Naive thymus-derived CD8-positive, alpha-beta T cell (primary cell): ENCODE measurements around the gene OXCT2. TPM values are rescaled to one million over a fixed set of nuclear protein-coding genes. Genes with fewer than 3 reads are reported as not detected.
"Not testable (repeated sequence)": the region's sequence is repeated elsewhere in the genome, so short reads cannot be mapped to it uniquely, and the experiment has no call there.

Source experiments
- ATAC-seq, 2 donors: fragments of 150-1000 bp; cut with Tn5 transposase in 1 of 2; sonication (Bioruptor Pico), chemical (Tn5 transposase) in 1 of 2; 1 replicate in 1 of 2; 2 replicates in 1 of 2; pipeline ENCODE4 v1.10.0; 2021; ENCODE audit warnings: mild to moderate bottlenecking in 2 of 2, moderate library complexity in 2 of 2
- POLR2A ChIA-PET: fragments of 350-600 bp; sonication (Branson Sonifier 250); formaldehyde crosslinking; loops from one replicate; lab custom pipeline; 2021; ENCODE audit warnings: antibody characterized with exemption; lab: Charles Lee
- DNase-seq, 10 donors: peaks; one replicate each; pipeline versions ENCODE4 v3.0.0 to v3.0.0-alpha.2; 2020 to 2022
- H3K27ac Mint-ChIP-seq, 10 donors: one replicate each; pipeline ENCODE4 v1.8.0; 2020 to 2022; ENCODE audit warnings: mild to moderate bottlenecking in 10 of 10, mixed read lengths in 10 of 10, moderate library complexity in 4 of 10, inconsistent platforms in 1 of 10
- H3K27me3 Mint-ChIP-seq, 5 donors: one replicate each; pipeline ENCODE4 v1.8.0; 2021 to 2022; ENCODE audit warnings: mixed read lengths in 5 of 5
- H3K36me3 Mint-ChIP-seq, 3 donors: one replicate each; pipeline ENCODE4 v1.8.0; 2020 to 2022; ENCODE audit warnings: mixed read lengths in 3 of 3, mild to moderate bottlenecking in 2 of 3, inconsistent platforms in 1 of 3
- H3K4me1 Mint-ChIP-seq, 4 donors: one replicate each; pipeline ENCODE4 v1.8.0; 2021 to 2022; ENCODE audit warnings: mixed read lengths in 4 of 4
- H3K4me3 Mint-ChIP-seq, 10 donors: one replicate each; pipeline ENCODE4 v1.8.0; 2020 to 2022; ENCODE audit warnings: mild to moderate bottlenecking in 10 of 10, mixed read lengths in 10 of 10, moderate library complexity in 6 of 10, inconsistent platforms in 1 of 10
- H3K9me3 Mint-ChIP-seq, 9 donors: one replicate each; pipeline ENCODE4 v1.8.0; 2020 to 2022; ENCODE audit warnings: mixed read lengths in 9 of 9, mild to moderate bottlenecking in 3 of 9, inconsistent platforms in 1 of 9, moderate library complexity in 1 of 9
- polyA plus RNA-seq, 3 donors: library from polyadenylated mRNA; unstranded; fragments of 300-500 nt; fragmentation: Illumina TruSeq; gene quantifications; one replicate each; pipeline ENCODE4 v1.2.3, GENCODE V29; 2021
- total RNA-seq, 8 experiments: library from RNA in 2 of 8; stranded (reverse) in 2 of 8; gene quantifications; one replicate each; pipeline ENCODE4 v1.2.3 and lab custom pipeline; 2021 to 2026

Gene OXCT2
- total and polyA plus RNA-seq, 5 experiments from 2014 or later = not detected

DNA sequence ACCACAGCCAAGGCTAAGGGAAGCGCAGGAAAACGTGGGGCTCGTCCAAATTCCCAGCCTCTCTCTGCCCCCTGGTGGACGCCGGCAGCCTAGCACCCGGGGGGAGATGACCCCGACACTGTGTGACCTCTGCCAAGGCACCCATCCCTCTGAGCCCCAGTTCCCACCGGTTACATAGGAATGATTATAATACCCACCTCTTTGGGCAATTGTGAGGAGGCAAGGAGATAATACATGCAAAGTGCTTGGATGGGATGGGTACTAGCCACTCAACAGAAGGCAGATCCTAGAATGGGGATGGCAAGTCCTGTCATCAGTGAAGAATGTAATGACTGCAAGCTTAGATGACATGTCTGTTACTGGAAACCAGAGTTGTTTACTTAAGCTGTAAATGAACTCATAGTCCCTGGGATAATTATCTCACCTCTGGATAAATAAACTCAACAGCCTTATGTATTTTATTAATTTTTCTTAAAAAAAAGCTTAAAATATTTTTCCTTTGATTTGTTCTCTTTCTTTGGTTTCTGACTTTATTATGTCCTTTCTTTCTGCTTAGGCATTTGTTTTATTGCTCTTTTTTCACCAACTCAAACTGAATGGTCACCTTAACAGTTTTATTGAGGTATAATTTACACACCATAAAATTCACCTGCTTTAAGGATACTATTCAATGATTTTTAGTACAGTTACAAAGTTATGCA is 28.8 kb upstream of the OXCT2 start:
- H3K36me3 Mint-ChIP-seq = peaks cover 2 to 4% (median 3%) of the 10 kb centered on the region in 3 donors
- DNase-seq (peak in 9 of 10 donors; percentile 27 to 78 (median 55)), ATAC-seq (peak; percentile 65 to 69)
- no peaks in the 10 kb centered on the region for H3K27me3 Mint-ChIP-seq
- H3K4me1 Mint-ChIP-seq = peaks cover 0 to 13% (median 8%) of the 10 kb centered on the region in 4 donors
- peak overlapping the region in 9 of 10 donors; percentile 57 to 85 (median 76) for H3K4me3 Mint-ChIP-seq
- H3K9me3 Mint-ChIP-seq = peaks cover 0 to 4% (median 2%) of the 10 kb centered on the region in 9 donors
- H3K27ac Mint-ChIP-seq = peak overlapping the region in 9 of 10 donors; percentile 51 to 94 (median 75)
- POLR2A ChIA-PET = interaction anchor here (1.1 to 2.2 kb wide), 3 partner anchors 10 to 241 kb away, joined by 4 to 13 read pairs (median 8); partner anchors contain the start of genes BMP8B, CAP1 and PPIE

DNA sequence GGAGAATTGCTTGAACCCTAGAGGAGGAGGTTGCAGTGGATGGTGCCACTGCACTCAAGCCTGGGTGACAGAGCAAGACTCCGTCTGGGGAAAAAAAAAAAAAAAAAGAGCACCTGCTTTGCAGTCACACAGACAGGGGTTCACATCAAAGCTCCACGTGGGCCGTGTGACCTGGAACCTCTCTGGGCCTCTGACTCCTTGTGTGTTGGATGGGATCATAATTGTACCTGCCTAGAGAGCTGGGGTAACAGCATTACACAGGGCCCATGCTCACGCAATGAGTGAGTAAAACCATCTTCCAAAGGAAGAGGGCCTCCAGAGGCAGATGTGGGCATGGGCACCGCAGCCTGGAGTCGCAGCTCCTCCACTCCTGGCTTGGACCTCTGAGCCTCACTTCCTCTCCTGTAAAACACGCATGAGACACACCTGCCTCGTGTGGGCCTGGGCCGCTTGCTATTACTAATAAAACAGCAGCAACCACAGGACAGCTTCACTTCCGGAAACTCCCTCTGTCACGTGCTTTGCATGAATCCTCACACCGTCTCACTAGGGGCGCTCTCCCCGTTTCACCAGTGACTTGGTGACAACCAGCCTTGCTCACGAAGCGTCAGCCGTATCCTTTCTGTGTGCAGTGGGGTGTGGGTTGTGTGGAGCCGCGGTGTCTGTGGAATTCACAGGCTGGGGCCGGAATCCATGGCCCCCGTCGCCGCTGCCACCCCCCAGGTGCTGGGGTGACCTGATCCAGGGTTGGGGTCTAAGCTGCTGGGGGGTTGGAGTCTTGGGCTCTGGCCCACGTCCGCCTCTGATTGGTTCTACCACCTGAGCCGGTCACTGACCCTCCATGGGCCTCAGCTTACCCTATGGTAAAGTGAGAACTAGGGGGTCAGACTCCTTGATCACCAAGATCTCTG is 28.0 kb upstream of the OXCT2 start:
- ATAC-seq (peak; percentile 97 to 98), DNase-seq (peak; percentile 52 to 92 (median 76))

DNA sequence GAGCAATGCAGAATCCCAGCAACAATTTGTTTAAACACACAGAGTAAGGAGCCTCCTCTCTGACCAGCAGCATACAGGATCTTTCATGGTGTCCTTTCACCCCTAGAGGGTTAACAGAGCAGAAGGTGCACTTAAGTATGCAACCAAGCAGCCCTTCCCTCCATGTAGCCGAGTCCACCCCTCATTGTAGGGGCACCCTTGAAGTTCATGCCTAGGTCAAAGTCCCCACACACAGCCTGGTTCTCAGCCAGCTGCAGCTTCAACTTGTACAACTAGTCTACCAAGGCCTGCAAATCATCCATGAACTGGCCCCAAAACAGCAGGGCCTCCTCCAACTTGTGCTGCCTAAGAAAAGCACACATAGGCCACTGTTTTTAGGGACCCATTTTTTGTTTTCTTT is 24.5 kb upstream of the OXCT2 start:
- H3K4me1 Mint-ChIP-seq = peaks cover 5 to 19% (median 9%) of the 10 kb centered on the region in 4 donors
- H3K27me3 Mint-ChIP-seq = peaks cover 8 to 29% (median 15%) of the 10 kb centered on the region in 5 donors
- ATAC-seq (no peak), DNase-seq (no peak)
- H3K4me3 Mint-ChIP-seq = no peak overlapping the region
- no peak overlapping the region for H3K27ac Mint-ChIP-seq
- H3K36me3 Mint-ChIP-seq = peaks cover 0 to 2% (median 0%) of the 10 kb centered on the region in 3 donors
- POLR2A ChIA-PET = no interaction called here
- no peaks in the 10 kb centered on the region for H3K9me3 Mint-ChIP-seq

More for the DNA sequence above, 28.0 kb upstream of the OXCT2 start:
- peaks cover 0 to 13% (median 8%) of the 10 kb centered on the region in 4 donors for H3K4me1 Mint-ChIP-seq
- peak overlapping the region in 9 of 10 donors; percentile 57 to 85 (median 76) for H3K4me3 Mint-ChIP-seq
- POLR2A ChIA-PET = interaction anchor here (0.7 to 2.2 kb wide), 4 partner anchors 10 to 751 kb away, joined by 3 to 13 read pairs (median 6); partner anchors contain the start of genes BMP8B, CAP1 and PPIE
- not testable (repeated sequence) for H3K27me3 Mint-ChIP-seq, H3K9me3 Mint-ChIP-seq, H3K36me3 Mint-ChIP-seq
- peak overlapping the region; percentile 51 to 94 (median 92) for H3K27ac Mint-ChIP-seq

DNA sequence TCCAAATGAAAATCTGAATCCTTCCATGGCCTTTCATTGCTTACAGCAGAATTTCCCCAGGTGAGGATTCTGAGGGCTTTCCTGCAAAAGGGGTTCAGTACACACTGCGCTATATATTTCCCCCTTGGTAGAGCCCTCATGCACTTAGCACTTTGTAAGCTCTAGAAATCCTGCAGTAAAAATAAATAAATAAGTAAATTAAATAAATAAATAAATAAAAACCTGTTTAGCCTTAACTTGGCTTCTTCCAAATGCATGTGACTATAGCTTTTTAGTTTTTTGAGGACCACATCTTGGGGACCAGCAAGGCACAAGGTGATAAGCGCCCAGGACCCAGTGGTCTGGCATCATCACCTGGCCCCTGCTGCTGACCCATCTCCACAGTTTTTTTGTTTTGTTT is 20.7 kb upstream of the OXCT2 start:
- Mint-ChIP-seq H3K4me3 (no peak overlapping the region), H3K27ac (no peak overlapping the region), H3K4me1 (peaks cover 3 to 14% (median 8%) of the 10 kb centered on the region in 4 donors), H3K9me3 (no peaks in the 10 kb centered on the region), H3K27me3 (peaks cover 11 to 46% (median 23%) of the 10 kb centered on the region in 5 donors), H3K36me3 (no peaks in the 10 kb centered on the region)
- POLR2A ChIA-PET = no interaction called here
- DNase-seq (no peak), ATAC-seq (no peak)

DNA sequence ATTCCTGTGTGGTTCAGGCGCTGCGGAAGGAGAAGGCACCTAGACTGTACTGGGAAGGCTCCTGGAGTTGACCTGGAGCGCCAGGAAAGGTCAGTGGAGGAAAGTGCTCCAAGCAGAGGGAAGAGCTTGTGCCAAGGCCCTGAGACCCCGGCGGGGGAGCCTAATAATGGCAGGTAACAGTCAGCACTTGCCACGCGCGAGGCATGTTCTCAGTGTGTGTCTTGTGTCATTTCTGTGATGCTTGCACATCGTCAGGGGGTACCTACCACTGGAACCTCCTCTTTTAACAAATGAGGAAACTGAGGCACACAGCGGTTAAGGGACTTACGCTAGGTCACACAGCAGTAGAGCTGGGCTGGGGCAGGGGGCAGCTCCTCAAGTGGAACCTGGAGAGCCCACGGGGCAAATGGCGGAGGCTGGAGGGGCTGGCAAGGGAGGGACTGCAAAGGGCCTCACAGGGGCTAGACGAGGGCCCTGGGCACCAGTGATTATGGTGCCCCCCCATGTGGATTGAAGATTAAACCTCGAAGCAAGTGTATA is 18.5 kb upstream of the OXCT2 start:
- Mint-ChIP-seq H3K4me3 (peak overlapping the region; percentile 71 to 81 (median 75)), H3K9me3 (no peaks in the 10 kb centered on the region), H3K36me3 (no peaks in the 10 kb centered on the region), H3K27ac (peak overlapping the region in 3 of 10 donors; percentile 37 to 69 (median 53)), H3K27me3 (peaks cover 11 to 49% (median 23%) of the 10 kb centered on the region in 5 donors), H3K4me1 (peaks cover 3 to 14% (median 8%) of the 10 kb centered on the region in 4 donors)
- DNase-seq (no peak), ATAC-seq (no peak)
- POLR2A ChIA-PET = interaction anchor here (1.1 to 2.9 kb wide), 2 partner anchors 10 to 51 kb away, joined by 3 to 13 read pairs; partner anchors contain the start of gene PPIE

DNA sequence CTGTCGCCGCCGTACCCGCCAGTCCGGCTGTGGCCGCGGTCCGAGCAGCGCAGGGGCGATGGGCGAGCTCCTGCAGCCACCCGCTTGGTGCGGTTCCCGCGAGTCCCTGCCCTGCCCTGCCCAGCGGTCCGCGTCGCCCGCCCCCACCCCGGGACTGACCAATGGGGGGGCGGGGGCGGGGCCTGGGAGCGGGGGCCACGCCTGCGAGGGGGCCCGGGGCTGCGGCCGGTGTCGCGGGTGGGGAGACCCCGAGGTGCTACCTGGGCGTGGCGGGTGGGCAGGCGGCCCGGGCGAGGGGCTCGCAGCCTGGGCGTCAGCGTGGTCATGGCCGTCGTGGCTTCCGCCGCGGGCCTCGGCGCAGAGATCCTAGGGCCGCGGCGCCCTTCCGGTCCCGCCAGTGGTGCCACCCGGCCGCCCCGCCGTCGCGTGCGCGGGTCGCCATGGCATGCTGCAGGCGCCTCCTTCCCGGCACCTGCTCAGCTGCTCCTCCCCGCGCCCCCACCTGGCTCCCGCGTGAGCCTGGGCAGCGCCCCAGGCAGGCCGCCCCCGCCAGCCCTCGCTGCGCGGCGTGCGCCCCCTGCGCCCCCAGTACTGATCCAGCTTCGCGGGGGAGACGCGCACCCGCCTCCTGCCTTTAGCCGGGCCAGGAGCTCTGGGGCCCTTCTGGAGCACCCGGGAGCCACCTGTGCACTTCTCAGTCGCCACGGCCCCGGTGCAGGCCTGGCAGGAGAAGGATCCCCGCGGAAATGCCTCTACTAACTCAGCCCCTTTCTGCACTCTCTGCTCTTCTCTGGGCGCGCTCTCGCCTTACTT is 17.8 kb upstream of the OXCT2 start, which contains the start of gene BMP8B:
TSS of gene BMP8B (minus strand) at position 108 of the 813 bp plus-strand sequence. CDS start 380 bp downstream, outside the sequence.
- ATAC-seq (peak; percentile 77 to 82), DNase-seq (peak in 9 of 10 donors; percentile 11 to 65 (median 30))
- peaks cover 3 to 14% (median 8%) of the 10 kb centered on the region in 4 donors for H3K4me1 Mint-ChIP-seq
- POLR2A ChIA-PET = interaction anchor here (0.7 to 2.9 kb wide), 3 partner anchors 10 to 50 kb away, joined by 3 to 13 read pairs (median 3); partner anchors contain the start of gene PPIE
- H3K4me3 Mint-ChIP-seq = peak within 1 kb of the TSS; percentile 71 to 81 (median 77)
- H3K36me3 Mint-ChIP-seq = no peaks in the 10 kb centered on the region
- H3K27ac Mint-ChIP-seq = peak within 1 kb of the TSS in 3 of 10 donors; percentile 37 to 69 (median 53)
- H3K9me3 Mint-ChIP-seq = no peaks in the 10 kb centered on the region
- peaks cover 11 to 49% (median 23%) of the 10 kb centered on the region in 5 donors for H3K27me3 Mint-ChIP-seq

DNA sequence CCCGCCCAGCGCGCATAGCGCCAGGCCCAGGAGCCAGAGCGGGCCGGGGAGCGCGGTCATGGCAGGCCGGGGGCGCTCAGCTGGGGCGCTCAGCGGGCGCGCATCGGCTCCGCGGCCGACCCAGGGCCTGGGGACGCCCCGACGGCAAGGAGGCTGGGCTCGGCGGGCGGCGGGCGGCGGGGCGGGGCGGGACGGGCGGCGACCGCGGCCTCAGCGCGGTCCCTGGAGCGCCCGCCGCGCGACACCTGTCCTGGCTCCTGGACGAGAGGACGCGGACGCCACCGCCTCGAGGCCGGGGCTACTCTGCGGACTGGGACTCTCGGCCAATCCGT is 17.2 kb upstream of the OXCT2 start:
- peaks cover 3 to 14% (median 8%) of the 10 kb centered on the region in 4 donors for H3K4me1 Mint-ChIP-seq
- no peaks in the 10 kb centered on the region for H3K9me3 Mint-ChIP-seq
- POLR2A ChIA-PET = interaction anchor here (0.7 to 2.9 kb wide), 2 partner anchors 11 to 26 kb away, joined by 3 to 13 read pairs; no protein-coding TSS in a partner anchor
- no peak overlapping the region for H3K27ac Mint-ChIP-seq
- no peak overlapping the region for H3K4me3 Mint-ChIP-seq
- ATAC-seq (peak; percentile 34 to 36), DNase-seq (no peak)
- no peaks in the 10 kb centered on the region for H3K36me3 Mint-ChIP-seq
- peaks cover 11 to 45% (median 23%) of the 10 kb centered on the region in 5 donors for H3K27me3 Mint-ChIP-seq

DNA sequence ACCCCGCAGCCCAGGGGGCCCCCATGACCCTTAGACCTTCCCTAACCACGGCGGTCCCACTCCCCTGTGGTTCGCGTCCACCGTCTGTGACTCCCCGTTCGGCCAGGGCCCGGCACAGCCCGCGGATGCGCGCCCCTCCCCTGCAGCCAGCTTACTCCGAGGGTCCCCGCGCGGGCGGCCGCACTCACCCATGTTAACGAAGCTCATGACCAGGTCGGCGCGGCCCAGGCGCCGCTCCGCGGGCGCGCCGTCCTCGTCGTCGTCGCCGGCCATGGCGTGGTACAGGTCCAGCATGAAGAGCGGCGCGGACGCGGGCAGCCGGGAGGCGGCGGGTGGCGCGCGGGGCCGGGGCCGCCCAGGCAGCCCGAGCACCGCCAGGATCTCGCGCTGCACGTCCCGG is 16.8 kb upstream of the OXCT2 start:
- DNase-seq, H3K27ac Mint-ChIP-seq, H3K9me3 Mint-ChIP-seq, H3K36me3 Mint-ChIP-seq: not testable (repeated sequence)
- Mint-ChIP-seq H3K4me1 (peaks cover 3 to 14% (median 8%) of the 10 kb centered on the region in 4 donors), H3K27me3 (peaks cover 11 to 41% (median 22%) of the 10 kb centered on the region in 5 donors), H3K4me3 (peak overlapping the region in 5 of 10 donors; percentile 16 to 78 (median 43))
- ATAC-seq = peak in 1 of 2 donors; percentile 1
- POLR2A ChIA-PET = interaction anchor here (0.7 to 2.9 kb wide), 2 partner anchors 11 to 26 kb away, joined by 3 to 13 read pairs; no protein-coding TSS in a partner anchor

DNA sequence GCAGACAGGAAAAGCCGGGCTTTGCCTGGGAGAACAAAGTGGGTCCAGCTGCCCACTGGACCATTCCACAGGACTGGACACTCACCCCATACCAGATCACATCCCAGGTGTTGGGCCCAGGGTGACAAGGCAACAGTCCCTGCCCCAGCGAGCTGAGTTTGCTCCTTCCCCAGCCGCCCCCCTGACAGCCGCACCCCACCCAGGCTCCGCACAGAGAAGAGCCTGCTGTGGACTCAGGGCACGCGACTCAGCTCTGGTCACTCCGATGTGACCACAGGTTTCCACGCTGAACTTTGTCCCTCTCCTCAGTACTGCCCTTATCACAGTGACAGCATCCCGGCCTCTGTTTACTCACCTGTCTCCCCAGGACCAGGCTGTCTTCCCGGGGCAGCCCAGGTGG is 16.3 kb upstream of the OXCT2 start:
- Mint-ChIP-seq H3K9me3 (no peaks in the 10 kb centered on the region), H3K4me1 (peaks cover 3 to 9% (median 6%) of the 10 kb centered on the region in 4 donors), H3K27me3 (peaks cover 8 to 36% (median 17%) of the 10 kb centered on the region in 5 donors), H3K27ac (peak overlapping the region in 1 of 10 donors; percentile 10), H3K36me3 (no peaks in the 10 kb centered on the region), H3K4me3 (peak overlapping the region in 9 of 10 donors; percentile 43 to 78 (median 67))
- DNase-seq (no peak), ATAC-seq (no peak)
- POLR2A ChIA-PET = no interaction called here

DNA sequence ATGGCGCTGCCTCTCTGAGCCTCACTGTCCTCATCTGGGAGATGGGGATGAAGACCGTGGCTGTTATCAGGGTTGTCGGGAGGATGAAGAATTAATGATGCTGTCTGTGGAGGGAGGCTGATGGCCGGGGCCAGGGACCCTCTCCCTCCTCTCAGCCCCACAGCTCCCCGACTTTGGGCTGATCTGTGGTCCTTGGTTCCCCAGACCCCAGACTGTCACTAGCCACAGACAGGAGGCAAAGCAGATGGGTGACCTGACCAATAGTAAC is 15.9 kb upstream of the OXCT2 start:
- POLR2A ChIA-PET, H3K4me1 Mint-ChIP-seq, ATAC-seq, DNase-seq, H3K9me3 Mint-ChIP-seq, H3K36me3 Mint-ChIP-seq: not testable (repeated sequence)
- H3K27ac Mint-ChIP-seq = peak overlapping the region in 1 of 10 donors; percentile 10
- H3K27me3 Mint-ChIP-seq = peaks cover 8 to 32% (median 16%) of the 10 kb centered on the region in 5 donors
- peak overlapping the region in 8 of 10 donors; percentile 43 to 78 (median 68) for H3K4me3 Mint-ChIP-seq
